GM20000 (cell line): ENCODE results near the gene CCR6.

ENCODE experiments used
- DNase-seq: peaks from one replicate; pipeline ENCODE4 v3.0.0; 2012; ENCODE audit warnings: low spot score
- TF ChIP-seq, protein P1 (sequence below): IDR thresholded peaks from 2 replicates; pipeline ENCODE4 v1.5.1; 2012; ENCODE audit warnings: mild to moderate bottlenecking, control low read depth; ENCODE audit errors: extremely low read depth, missing control alignments

CCR6 gene

DNA sequence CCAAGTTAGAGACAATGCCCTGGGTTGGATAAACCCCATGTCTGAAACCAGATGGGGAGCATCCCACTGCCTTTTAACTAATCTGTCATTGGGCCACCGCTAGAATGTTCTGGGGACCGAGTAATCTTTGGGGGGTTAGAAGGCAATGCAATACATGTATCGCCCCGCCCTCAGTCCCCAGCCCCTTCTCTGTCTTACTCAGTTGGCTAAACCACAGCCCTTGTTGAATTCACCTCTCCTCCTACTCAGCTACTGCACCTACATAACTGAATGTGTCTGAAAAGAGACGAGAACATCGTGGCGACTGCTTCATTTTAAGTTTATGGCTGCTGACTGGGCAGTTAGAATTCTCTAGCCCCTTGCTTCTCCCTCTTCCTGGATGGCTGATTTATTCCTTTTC, 15.1 kb upstream of the CCR6 start:
- no peak for DNase-seq
- TF ChIP-seq, protein P1, sequence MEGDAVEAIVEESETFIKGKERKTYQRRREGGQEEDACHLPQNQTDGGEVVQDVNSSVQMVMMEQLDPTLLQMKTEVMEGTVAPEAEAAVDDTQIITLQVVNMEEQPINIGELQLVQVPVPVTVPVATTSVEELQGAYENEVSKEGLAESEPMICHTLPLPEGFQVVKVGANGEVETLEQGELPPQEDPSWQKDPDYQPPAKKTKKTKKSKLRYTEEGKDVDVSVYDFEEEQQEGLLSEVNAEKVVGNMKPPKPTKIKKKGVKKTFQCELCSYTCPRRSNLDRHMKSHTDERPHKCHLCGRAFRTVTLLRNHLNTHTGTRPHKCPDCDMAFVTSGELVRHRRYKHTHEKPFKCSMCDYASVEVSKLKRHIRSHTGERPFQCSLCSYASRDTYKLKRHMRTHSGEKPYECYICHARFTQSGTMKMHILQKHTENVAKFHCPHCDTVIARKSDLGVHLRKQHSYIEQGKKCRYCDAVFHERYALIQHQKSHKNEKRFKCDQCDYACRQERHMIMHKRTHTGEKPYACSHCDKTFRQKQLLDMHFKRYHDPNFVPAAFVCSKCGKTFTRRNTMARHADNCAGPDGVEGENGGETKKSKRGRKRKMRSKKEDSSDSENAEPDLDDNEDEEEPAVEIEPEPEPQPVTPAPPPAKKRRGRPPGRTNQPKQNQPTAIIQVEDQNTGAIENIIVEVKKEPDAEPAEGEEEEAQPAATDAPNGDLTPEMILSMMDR = no peak

DNA sequence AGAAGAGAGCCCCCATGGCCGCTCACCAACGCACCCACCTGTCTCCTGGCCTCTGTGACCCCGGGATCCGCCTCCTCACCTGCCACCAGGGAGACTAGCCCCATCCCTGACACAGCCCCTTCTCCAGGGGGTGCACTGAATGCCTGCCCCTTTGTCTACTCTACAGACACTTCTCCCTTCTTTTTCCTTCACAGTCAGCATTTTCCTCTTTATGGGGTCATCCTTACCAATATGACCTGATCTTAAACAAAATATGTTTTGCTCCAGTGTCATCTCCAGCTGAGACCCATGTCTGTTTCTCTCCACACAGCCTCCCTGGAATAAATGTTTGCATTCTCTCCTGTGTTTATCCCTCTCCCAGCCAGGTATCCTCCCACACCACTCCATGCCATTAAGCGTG, 14.6 kb upstream of the CCR6 start:
- DNase-seq = no peak
- TF ChIP-seq, protein P1 = no peak

GRCh38 chr6:167109651-167110050, 13.2 kb upstream of the CCR6 start:
- TF ChIP-seq, protein P1 = no peak
- DNase-seq = no peak

DNA sequence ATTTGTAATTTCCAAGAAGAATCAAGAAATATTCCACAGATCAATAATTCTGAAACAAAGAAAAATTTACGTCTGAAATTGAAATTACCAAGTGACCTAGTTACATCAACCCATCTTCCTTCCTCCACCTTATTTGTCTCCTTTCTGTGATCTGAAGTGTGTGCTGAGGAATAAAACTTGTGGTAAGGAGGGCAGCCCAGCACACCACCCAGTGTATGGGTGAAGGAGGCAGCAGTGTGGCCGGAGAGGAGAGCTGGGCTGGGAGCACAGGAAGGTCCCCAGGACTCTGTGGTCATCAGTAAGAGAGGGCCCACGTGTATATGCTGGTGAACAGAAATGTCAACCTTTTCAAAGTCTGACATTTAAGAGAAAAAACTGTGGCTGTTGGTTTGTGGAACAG, 11.3 kb upstream of the CCR6 start:
- DNase-seq = no peak
- TF ChIP-seq, protein P1 = no peak

DNA sequence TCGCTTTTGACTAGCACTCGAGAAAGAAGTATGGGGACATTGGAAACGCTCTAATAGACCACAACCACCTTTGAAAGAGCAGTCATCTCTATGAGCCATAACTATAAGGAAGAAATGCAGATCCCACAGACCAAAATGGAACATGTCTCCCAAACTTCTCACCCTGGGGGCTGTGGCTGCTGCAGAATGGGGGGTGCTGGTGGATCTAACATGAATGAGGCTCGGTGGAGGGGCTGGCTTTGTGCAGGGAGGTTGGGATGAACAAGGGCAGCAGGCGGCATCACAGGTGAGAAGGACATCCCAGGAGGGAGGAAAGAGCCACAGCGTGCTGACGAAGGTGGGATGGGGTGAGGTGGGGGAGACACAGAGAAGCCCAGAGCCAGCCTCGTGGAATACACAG, 10.5 kb upstream of the CCR6 start:
- no peak for DNase-seq
- TF ChIP-seq, protein P1 = no peak

GRCh38 chr6:167113047-167113754, 9.7 kb upstream of the CCR6 start:
- TF ChIP-seq, protein P1 = no peak
- DNase-seq = peak; percentile 47

- TF ChIP-seq, protein P1 = no peak
- peak; percentile 86 for DNase-seq
Observed at GRCh38 chr6:167113935-167114910, 8.7 kb upstream of the CCR6 start.
